WI38 (cell line): ENCODE data around the gene UCMA.

Source experiments
- H3K4me3 ChIP-seq: 2 replicates; pipeline ENCODE4 v1.5.1; 2011; ENCODE audit warnings: low read depth, mild to moderate bottlenecking, control low read depth, low read length
- CTCF ChIP-seq: IDR thresholded peaks from 2 replicates; pipeline ENCODE4 v1.5.1; 2012; ENCODE audit warnings: low read depth, mild to moderate bottlenecking, control low read depth, low read length

UCMA gene

GRCh38 chr10:13231808-13232207, 2.4 kb downstream of the UCMA start:
- no peak overlapping the region for H3K4me3 ChIP-seq
- no peak for TF ChIP-seq CTCF

- no peak for TF ChIP-seq CTCF
- no peak overlapping the region for H3K4me3 ChIP-seq
Measured at GRCh38 chr10:13231190-13231589, 3.0 kb downstream of the UCMA start.

- no peak for TF ChIP-seq CTCF
- H3K4me3 ChIP-seq, result no peak overlapping the region
Measured at GRCh38 chr10:13227031-13227430, 7.1 kb downstream of the UCMA start.

GRCh38 chr10:13225601-13226000, 8.6 kb downstream of the UCMA start:
- no peak for TF ChIP-seq CTCF
- no peak overlapping the region for H3K4me3 ChIP-seq

GRCh38 chr10:13224210-13224995, 9.8 kb downstream of the UCMA start:
- TF ChIP-seq CTCF, result no peak
- H3K4me3 ChIP-seq, result no peak overlapping the region

- TF ChIP-seq CTCF, result no peak
Measured at GRCh38 chr10:13223241-13223640, 10.9 kb downstream of the UCMA start.

GRCh38 chr10:13222566-13222965, 11.6 kb downstream of the UCMA start:
- H3K4me3 ChIP-seq, result no peak overlapping the region
- no peak for TF ChIP-seq CTCF

More at GRCh38 chr10:13223241-13223640, 10.9 kb downstream of the UCMA start:
- no peak overlapping the region for H3K4me3 ChIP-seq
